SU-DHL-6 (cell line): ENCODE results near the gene PLB1.

Experiments
- H2AFZ ChIP-seq: fragments of 200-600 bp; sonication (generic); 2 replicates; pipeline ENCODE4 v1.6.1; 2014; ENCODE audit warnings: low read depth, mild to moderate bottlenecking, moderate library complexity, mixed read lengths, antibody characterized with exemption, low read length; ENCODE audit not compliant: severe bottlenecking
- H3F3A ChIP-seq: fragments of 200-600 bp; shearing (Covaris generic); 2 replicates; pipeline ENCODE4 v1.6.0; 2016; ENCODE audit warnings: antibody characterized with exemption, mild to moderate bottlenecking; ENCODE audit not compliant: insufficient read depth
- H3K27ac ChIP-seq: fragments of 200-600 bp; sonication (generic); 2 replicates; pipeline ENCODE4 v1.5.1; 2016; ENCODE audit warnings: low read depth, mild to moderate bottlenecking, low read length, moderate library complexity, mixed read lengths
- H3K27me3 ChIP-seq: fragments of 200-600 bp; sonication (generic), shearing (Covaris generic); 2 replicates; pipeline ENCODE4 v1.6.0; 2014; ENCODE audit warnings: mild to moderate bottlenecking, low read length
- H3K36me3 ChIP-seq: fragments of 200-600 bp; sonication (generic); 2 replicates; pipeline ENCODE4 v1.6.1; 2014; ENCODE audit warnings: mild to moderate bottlenecking, low read length, mixed read lengths
- H3K4me2 ChIP-seq: fragments of 300-600, 200-600 bp; shearing (Covaris generic), sonication (generic); 2 replicates; pipeline ENCODE4 v1.6.0; 2014; ENCODE audit warnings: low read length, low read depth, mild to moderate bottlenecking; ENCODE audit not compliant: poor library complexity, severe bottlenecking
- H3K4me3 ChIP-seq: fragments of 200-600 bp; sonication (generic); 2 replicates; pipeline ENCODE4 v1.5.1; 2014; ENCODE audit warnings: antibody characterized with exemption, low read length, mild to moderate bottlenecking, mixed read lengths; ENCODE audit not compliant: insufficient read depth, poor library complexity, severe bottlenecking
- H3K79me2 ChIP-seq: fragments of 200-600 bp; sonication (generic); 2 replicates; pipeline ENCODE4 v1.6.1; 2014; ENCODE audit warnings: mild to moderate bottlenecking, low read length, moderate library complexity; ENCODE audit not compliant: insufficient read depth
- H3K9ac ChIP-seq: fragments of 200-600 bp; sonication (generic); 2 replicates; pipeline ENCODE4 v1.7.0; 2014; ENCODE audit warnings: mild to moderate bottlenecking, low read length
- H3K9me2 ChIP-seq: fragments of 200-600 bp; sonication (generic); replicated peaks from 2 replicates; pipeline ENCODE4 v1.6.1; 2014; ENCODE audit warnings: low read length; ENCODE audit not compliant: insufficient read depth
- H3K9me3 ChIP-seq: fragments of 200-600 bp; sonication (generic); 2 replicates; pipeline ENCODE4 v1.6.1; 2014; ENCODE audit warnings: low read length, mixed read lengths; ENCODE audit not compliant: insufficient read depth
- H4K20me1 ChIP-seq: fragments of 200-600 bp; sonication (generic); 2 replicates; pipeline ENCODE4 v1.6.1; 2014; ENCODE audit warnings: low read depth, mild to moderate bottlenecking, antibody characterized with exemption, low read length, moderate library complexity, mixed read lengths
- EZH2phosphoT487 ChIP-seq: fragments of 200-600 bp; sonication (generic), shearing (Covaris generic); conservative IDR thresholded peaks from 2 replicates; pipeline ENCODE4 v1.6.1; 2018; ENCODE audit warnings: mild to moderate bottlenecking, antibody characterized with exemption, low read length, moderate library complexity, mixed read lengths
- TF ChIP-seq, protein P1 (sequence below): fragments of 200-600 bp; sonication (generic); IDR thresholded peaks from one replicate; pipeline ENCODE4 v1.5.1; 2017; ENCODE audit warnings: antibody characterized with exemption, mild to moderate bottlenecking, low read length, moderate library complexity; ENCODE audit not compliant: insufficient read depth, poor library complexity, severe bottlenecking

PLB1 gene

DNA sequence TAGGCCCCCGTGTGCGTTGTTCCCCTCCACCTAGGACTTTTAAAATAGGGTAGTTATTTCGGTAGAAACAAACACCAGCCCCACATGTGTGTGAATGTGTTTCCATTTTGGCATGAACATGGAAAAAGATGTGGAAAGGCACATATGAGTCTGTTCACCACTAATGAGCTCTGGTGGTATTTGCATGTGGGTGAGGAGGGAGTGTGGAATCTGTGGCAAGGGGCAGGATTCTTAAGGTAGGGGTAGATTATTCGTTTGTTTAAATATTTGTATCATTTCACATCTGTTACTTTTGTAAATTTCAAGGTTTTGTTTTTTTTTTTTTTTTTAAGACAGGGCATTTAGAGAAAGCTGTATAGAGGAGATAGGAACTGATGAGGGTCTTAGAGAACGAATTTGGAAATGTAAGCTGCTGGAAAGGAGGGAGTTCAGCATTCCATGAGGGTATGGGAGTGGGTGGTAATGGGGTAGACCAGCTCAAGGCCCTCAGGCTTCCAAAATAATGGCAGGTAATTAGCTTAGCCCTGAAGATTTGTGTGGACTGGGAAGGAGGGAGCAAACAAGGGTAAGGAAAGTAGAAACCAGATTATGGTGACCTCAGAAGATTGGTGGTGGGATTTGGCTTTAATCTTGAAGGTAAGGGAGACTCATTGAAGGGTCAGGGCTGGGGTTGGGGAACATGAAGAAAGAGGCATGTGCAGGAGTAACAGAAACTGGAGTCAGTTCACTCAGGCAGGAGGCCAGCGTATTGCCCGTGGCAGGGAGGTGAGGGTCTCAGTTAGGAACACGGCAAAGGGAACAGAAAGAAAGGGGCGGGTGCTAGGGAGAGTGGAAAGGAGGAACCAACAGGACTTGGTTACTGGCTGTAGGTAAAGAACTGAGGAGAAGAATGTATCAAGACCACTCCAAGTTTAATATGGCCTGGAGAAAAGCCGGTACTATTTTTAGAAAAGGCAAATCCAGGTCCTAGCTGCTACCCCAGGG lies 123.6 kb downstream of the PLB1 start:
- no peak for TF ChIP-seq EZH2phosphoT487
- TF ChIP-seq, protein P1, sequence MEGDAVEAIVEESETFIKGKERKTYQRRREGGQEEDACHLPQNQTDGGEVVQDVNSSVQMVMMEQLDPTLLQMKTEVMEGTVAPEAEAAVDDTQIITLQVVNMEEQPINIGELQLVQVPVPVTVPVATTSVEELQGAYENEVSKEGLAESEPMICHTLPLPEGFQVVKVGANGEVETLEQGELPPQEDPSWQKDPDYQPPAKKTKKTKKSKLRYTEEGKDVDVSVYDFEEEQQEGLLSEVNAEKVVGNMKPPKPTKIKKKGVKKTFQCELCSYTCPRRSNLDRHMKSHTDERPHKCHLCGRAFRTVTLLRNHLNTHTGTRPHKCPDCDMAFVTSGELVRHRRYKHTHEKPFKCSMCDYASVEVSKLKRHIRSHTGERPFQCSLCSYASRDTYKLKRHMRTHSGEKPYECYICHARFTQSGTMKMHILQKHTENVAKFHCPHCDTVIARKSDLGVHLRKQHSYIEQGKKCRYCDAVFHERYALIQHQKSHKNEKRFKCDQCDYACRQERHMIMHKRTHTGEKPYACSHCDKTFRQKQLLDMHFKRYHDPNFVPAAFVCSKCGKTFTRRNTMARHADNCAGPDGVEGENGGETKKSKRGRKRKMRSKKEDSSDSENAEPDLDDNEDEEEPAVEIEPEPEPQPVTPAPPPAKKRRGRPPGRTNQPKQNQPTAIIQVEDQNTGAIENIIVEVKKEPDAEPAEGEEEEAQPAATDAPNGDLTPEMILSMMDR, result no peak
- H3K36me3 ChIP-seq, result no peaks in the 10 kb centered on the region
- H3K4me2 ChIP-seq, result no peak overlapping the region
- H3K27me3 ChIP-seq, result no peaks in the 10 kb centered on the region
- no peaks in the 10 kb centered on the region for H4K20me1 ChIP-seq
- no peak overlapping the region for H3K4me3 ChIP-seq
- H3F3A ChIP-seq, result no peaks in the 10 kb centered on the region
- H3K9ac ChIP-seq, result no peak overlapping the region
- no peaks in the 10 kb centered on the region for H3K79me2 ChIP-seq
- H3K9me3 ChIP-seq, result no peaks in the 10 kb centered on the region
- H2AFZ ChIP-seq, result no peak overlapping the region
- H3K9me2 ChIP-seq, result no peaks in the 10 kb centered on the region
- H3K27ac ChIP-seq, result no peak overlapping the region

GRCh38 chr2:28620291-28620793 lies 124.5 kb downstream of the PLB1 start:
- TF ChIP-seq EZH2phosphoT487, result no peak
- TF ChIP-seq, protein P1, result no peak
- Histone ChIP-seq H3K9me2 (no peaks in the 10 kb centered on the region), H3K4me2 (no peak overlapping the region), H3K36me3 (no peaks in the 10 kb centered on the region), H4K20me1 (no peaks in the 10 kb centered on the region), H3F3A (no peaks in the 10 kb centered on the region), H3K9me3 (no peaks in the 10 kb centered on the region), H3K79me2 (no peaks in the 10 kb centered on the region), H3K4me3 (no peak overlapping the region), H3K27ac (no peak overlapping the region), H2AFZ (no peak overlapping the region), H3K9ac (no peak overlapping the region), H3K27me3 (no peaks in the 10 kb centered on the region)

GRCh38 chr2:28620801-28621171 lies 124.9 kb downstream of the PLB1 start:
- Histone ChIP-seq H3K4me3 (no peak overlapping the region), H3K4me2 (no peak overlapping the region), H3K9ac (no peak overlapping the region)

More at GRCh38 chr2:28620801-28621171, 124.9 kb downstream of the PLB1 start:
- Histone ChIP-seq H3K79me2 (no peaks in the 10 kb centered on the region), H3K9me2 (no peaks in the 10 kb centered on the region), H4K20me1 (no peaks in the 10 kb centered on the region), H3K9me3 (no peaks in the 10 kb centered on the region), H3K36me3 (no peaks in the 10 kb centered on the region), H3K27ac (no peak overlapping the region), H3K27me3 (no peaks in the 10 kb centered on the region), H3F3A (no peaks in the 10 kb centered on the region), H2AFZ (no peak overlapping the region)
- TF ChIP-seq EZH2phosphoT487, result no peak
- TF ChIP-seq, protein P1, result no peak
